BJ (cell line): ENCODE results near the gene UBE4A. TPM values are rescaled to one million over a fixed set of nuclear protein-coding genes. Genes with fewer than 3 reads are reported as not detected.

Experiments used
- CTCF ChIA-PET: fragments of 350-600 bp; formaldehyde crosslinking; extraction: SDS; loops from one replicate; lab custom pipeline; 2021; ENCODE audit warnings: antibody characterized with exemption, inconsistent platforms; lab: Yijun Ruan, JAX
- POLR2A ChIA-PET: fragments of 300-600 bp; sonication (Branson Sonifier 250); formaldehyde crosslinking; extraction: SDS; loops from one replicate; lab custom pipeline; 2021; ENCODE audit warnings: antibody characterized with exemption; lab: Charles Lee
- DNase-seq: peaks from one replicate; pipeline ENCODE4 v3.0.0-alpha.2; 2011; ENCODE audit warnings: low read depth
- H3K27me3 ChIP-seq: 2 replicates; pipeline ENCODE4 v1.6.0; 2011; ENCODE audit warnings: low read length; ENCODE audit not compliant: control insufficient read depth, insufficient read depth
- H3K36me3 ChIP-seq: 2 replicates; pipeline ENCODE4 v1.5.1; 2011; ENCODE audit warnings: low read length; ENCODE audit not compliant: control insufficient read depth, insufficient read depth
- H3K4me3 ChIP-seq: 2 replicates; pipeline ENCODE4 v1.5.1; 2011; ENCODE audit warnings: low read depth, mild to moderate bottlenecking, control low read depth, low read length
- polyA plus RNA-seq: library from polyadenylated mRNA; depleted of rRNA; stranded (reverse); fragments of >200 nt; gene quantifications from 2 replicates; pipeline ENCODE4 v1.2.3, GENCODE V29; 2011
- TF ChIP-seq, protein P1 (sequence below): IDR thresholded peaks from 2 replicates; pipeline ENCODE4 v1.5.1; 2011; ENCODE audit warnings: low read depth, mild to moderate bottlenecking, control low read depth, inconsistent platforms, low read length, moderate library complexity; ENCODE audit not compliant: insufficient read depth

Gene UBE4A
- polyA plus RNA-seq, 1 experiment, result 15.9 TPM

GRCh38 chr11:118442301-118442700 lies 82.9 kb downstream of the UBE4A start:
- DNase-seq, result no peak
- POLR2A ChIA-PET, result no interaction called here
- no peak overlapping the region for H3K4me3 ChIP-seq
- no peaks in the 10 kb centered on the region for H3K36me3 ChIP-seq
- TF ChIP-seq, protein P1, sequence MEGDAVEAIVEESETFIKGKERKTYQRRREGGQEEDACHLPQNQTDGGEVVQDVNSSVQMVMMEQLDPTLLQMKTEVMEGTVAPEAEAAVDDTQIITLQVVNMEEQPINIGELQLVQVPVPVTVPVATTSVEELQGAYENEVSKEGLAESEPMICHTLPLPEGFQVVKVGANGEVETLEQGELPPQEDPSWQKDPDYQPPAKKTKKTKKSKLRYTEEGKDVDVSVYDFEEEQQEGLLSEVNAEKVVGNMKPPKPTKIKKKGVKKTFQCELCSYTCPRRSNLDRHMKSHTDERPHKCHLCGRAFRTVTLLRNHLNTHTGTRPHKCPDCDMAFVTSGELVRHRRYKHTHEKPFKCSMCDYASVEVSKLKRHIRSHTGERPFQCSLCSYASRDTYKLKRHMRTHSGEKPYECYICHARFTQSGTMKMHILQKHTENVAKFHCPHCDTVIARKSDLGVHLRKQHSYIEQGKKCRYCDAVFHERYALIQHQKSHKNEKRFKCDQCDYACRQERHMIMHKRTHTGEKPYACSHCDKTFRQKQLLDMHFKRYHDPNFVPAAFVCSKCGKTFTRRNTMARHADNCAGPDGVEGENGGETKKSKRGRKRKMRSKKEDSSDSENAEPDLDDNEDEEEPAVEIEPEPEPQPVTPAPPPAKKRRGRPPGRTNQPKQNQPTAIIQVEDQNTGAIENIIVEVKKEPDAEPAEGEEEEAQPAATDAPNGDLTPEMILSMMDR, result no peak
- H3K27me3 ChIP-seq, result no peaks in the 10 kb centered on the region
- CTCF ChIA-PET, result interaction anchor here (1.0 kb wide), 1 partner anchor 18 kb away, joined by 3 read pairs; no protein-coding TSS in a partner anchor

GRCh38 chr11:118442908-118443589 lies 83.6 kb downstream of the UBE4A start:
- CTCF ChIA-PET, result interaction anchor here (1.0 kb wide), 1 partner anchor 17 kb away, joined by 3 read pairs; no protein-coding TSS in a partner anchor
- POLR2A ChIA-PET, result no interaction called here
- Histone ChIP-seq H3K36me3 (no peaks in the 10 kb centered on the region), H3K27me3 (no peaks in the 10 kb centered on the region), H3K4me3 (no peak overlapping the region)
- no peak for DNase-seq
- TF ChIP-seq, protein P1, result no peak

GRCh38 chr11:118443590-118444218 lies 84.3 kb downstream of the UBE4A start:
- Histone ChIP-seq H3K27me3 (no peaks in the 10 kb centered on the region), H3K4me3 (no peak overlapping the region), H3K36me3 (no peaks in the 10 kb centered on the region)
- ChIA-PET CTCF (interaction anchor here (0.9 to 1.0 kb wide), 2 partner anchors 8 to 16 kb away, joined by 3 read pairs; no protein-coding TSS in a partner anchor), POLR2A (no interaction called here)
- TF ChIP-seq, protein P1, result no peak
- no peak for DNase-seq

GRCh38 chr11:118447423-118447822 lies 88.0 kb downstream of the UBE4A start:
- Histone ChIP-seq H3K27me3 (no peaks in the 10 kb centered on the region), H3K36me3 (no peaks in the 10 kb centered on the region), H3K4me3 (no peak overlapping the region)
- POLR2A ChIA-PET, result no interaction called here
- CTCF ChIA-PET, result interaction anchor here (1.5 kb wide), 2 partner anchors 9 to 11 kb away, joined by 4 to 5 read pairs; no protein-coding TSS in a partner anchor
- no peak for DNase-seq
- TF ChIP-seq, protein P1, result no peak

GRCh38 chr11:118448294-118448693 lies 88.9 kb downstream of the UBE4A start:
- no peaks in the 10 kb centered on the region for H3K27me3 ChIP-seq
- H3K36me3 ChIP-seq, result no peaks in the 10 kb centered on the region
- ChIA-PET CTCF (interaction anchor here (1.5 kb wide), 2 partner anchors 10 kb away, joined by 4 to 5 read pairs; no protein-coding TSS in a partner anchor), POLR2A (no interaction called here)
- TF ChIP-seq, protein P1, result no peak
- no peak overlapping the region for H3K4me3 ChIP-seq
- no peak for DNase-seq
